Measurements from ENCODE around the gene ALDH1B1.
A peak's percentile ranks its signal among the peaks of the same experiment; 100 is the strongest.

Gene ALDH1B1

DNA sequence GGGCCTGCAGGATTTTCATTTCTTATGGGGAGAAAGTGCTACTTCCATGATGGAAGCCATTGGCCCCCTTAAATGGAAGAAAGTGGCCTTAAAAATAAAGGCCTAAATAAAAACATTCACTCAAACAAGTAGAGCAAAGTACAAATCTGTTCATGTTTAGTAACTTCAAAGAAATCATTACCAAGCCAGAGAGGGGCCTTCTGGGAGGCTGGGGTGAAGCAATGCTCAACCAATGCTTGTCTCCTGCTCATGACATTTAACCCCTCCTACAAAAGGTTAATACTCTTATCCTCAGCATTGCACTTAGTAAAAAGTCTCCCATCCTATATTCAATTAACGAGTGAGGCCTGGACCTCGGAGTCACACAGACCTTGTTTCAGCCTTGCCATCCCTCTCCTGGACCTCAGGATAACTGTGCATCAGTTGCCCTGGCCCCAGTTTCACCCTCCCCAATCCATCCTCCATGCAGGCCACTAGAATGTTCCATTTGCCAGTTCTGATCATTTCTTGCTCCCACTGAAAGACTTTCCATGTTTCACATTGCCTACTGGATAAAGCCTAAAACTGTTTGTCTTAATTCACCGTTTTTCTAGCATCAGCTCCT lies 36.9 kb upstream of the ALDH1B1 start:
- TF ChIP-seq, protein P1, sequence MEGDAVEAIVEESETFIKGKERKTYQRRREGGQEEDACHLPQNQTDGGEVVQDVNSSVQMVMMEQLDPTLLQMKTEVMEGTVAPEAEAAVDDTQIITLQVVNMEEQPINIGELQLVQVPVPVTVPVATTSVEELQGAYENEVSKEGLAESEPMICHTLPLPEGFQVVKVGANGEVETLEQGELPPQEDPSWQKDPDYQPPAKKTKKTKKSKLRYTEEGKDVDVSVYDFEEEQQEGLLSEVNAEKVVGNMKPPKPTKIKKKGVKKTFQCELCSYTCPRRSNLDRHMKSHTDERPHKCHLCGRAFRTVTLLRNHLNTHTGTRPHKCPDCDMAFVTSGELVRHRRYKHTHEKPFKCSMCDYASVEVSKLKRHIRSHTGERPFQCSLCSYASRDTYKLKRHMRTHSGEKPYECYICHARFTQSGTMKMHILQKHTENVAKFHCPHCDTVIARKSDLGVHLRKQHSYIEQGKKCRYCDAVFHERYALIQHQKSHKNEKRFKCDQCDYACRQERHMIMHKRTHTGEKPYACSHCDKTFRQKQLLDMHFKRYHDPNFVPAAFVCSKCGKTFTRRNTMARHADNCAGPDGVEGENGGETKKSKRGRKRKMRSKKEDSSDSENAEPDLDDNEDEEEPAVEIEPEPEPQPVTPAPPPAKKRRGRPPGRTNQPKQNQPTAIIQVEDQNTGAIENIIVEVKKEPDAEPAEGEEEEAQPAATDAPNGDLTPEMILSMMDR (IDR thresholded peaks at IDR 0.05; ENCODE audit: control insufficient read depth, insufficient read depth, low read depth, low read length, missing control alignments) = no peak
- H3K4me3 ChIP-seq (ENCODE audit: control insufficient read depth, low read depth, low read length) = no peak overlapping the region
- DNase-seq (ENCODE audit: low read depth) = no peak

DNA sequence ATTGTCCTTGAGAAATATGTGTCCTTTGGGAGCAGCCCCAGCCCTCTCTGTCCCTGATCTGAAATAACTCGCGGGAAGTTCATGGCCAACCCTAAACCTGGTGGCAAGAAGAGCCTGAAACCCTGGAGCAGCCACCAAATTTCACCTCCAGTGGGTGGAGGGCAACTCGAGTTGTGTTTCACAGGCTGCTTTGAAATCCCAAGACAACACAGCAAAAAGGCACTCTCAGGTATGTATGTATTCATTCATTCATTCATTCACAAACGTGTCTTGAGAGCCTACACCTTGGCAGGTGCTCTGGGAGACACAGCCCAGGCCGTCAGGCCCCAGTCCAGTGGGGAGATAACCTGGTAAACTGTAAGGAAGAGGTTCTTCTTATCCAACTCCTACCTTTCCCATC lies 35.7 kb upstream of the ALDH1B1 start:
- TF ChIP-seq, protein P1 (IDR thresholded peaks at IDR 0.05; ENCODE audit: control insufficient read depth, insufficient read depth, low read depth, low read length, missing control alignments) = no peak
- no peak overlapping the region for H3K4me3 ChIP-seq (ENCODE audit: control insufficient read depth, low read depth, low read length)
- DNase-seq (ENCODE audit: low read depth) = no peak

DNA sequence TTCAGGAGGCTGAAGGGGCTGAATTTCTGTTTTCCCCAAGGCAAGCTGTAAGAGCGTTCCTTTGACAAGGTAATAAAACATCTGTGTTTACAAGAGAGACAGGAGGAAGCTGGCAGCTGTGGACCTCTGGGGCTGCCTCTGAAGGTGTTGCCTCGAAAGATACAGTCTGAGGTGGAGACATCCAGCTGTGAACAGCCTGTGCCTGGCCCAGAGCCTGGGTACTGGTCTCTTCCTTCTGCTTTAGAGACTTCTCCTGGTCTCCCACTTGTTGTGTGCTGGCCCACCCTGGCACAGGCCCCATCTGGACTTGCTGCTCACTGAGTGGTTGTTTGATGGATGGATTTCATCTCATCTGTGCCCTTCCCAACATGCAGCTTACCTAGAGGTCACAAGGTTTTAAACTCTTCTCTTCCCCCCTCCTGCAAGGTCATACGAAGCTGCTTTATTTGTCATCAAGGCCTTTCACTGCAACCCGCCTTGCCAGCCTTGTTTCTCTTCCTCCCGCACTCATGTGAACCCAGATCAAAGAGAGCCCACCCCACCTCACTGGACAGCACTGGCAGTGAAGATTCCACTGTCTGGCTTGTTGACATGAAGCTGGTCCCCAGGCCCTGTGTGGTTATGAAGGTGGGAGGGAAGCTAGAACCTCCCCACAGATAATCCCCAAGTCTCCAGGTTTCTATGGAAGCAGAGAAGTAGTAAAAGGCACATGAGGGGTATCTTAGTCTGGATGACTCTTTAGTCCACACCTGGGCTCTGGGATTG lies 35.0 kb upstream of the ALDH1B1 start:
- DNase-seq (ENCODE audit: low read depth) = no peak
- no peak overlapping the region for H3K4me3 ChIP-seq (ENCODE audit: control insufficient read depth, low read depth, low read length)
- TF ChIP-seq, protein P1 (IDR thresholded peaks at IDR 0.05; ENCODE audit: control insufficient read depth, insufficient read depth, low read depth, low read length, missing control alignments) = no peak

DNA sequence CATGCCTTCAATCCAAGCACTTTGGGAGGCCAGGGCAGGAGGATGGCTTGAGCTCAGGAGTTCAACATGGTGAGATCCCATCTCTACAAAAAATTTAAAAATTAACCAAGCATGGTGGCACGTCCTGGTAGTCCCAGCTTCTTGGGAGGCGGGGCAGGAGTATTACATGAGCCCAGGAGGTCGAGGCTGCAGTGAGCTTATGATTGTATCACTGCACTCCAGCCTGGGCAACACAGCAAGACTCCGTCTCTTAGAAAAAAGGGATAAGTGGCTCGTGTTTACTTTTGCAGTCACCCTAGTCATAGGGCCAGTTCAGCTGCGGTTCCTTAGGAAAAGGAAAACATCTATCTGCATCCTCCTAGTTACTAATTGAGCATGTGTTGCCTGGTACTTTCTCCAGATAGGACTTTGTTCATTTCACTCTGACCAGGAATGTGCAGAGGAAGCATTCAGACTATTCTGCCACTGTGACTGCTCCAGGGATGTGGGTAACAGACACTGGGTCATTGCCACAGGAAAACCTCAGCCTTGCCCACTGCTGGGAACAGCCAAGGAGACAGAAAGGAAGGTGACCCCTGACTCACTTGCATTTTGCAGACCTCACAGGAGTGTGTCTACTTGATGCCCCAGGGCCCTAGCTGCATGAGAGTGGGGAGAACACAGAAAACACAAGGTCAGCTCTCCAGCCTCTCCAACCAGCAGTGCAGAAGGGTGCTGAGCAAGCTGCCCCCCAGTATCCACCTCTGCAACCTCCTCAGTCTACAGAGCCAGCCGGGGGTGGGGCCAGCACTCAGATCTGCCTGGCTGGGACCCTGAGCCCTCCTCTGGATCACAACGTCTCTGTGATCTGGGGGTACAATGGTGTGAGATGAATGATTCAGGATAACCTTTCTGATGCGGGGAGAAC lies 33.9 kb upstream of the ALDH1B1 start:
- H3K4me3 ChIP-seq (ENCODE audit: control insufficient read depth, low read depth, low read length) = no peak overlapping the region
- TF ChIP-seq, protein P1 (IDR thresholded peaks at IDR 0.05; ENCODE audit: control insufficient read depth, insufficient read depth, low read depth, low read length, missing control alignments) = no peak
- no peak for DNase-seq (ENCODE audit: low read depth)

DNA sequence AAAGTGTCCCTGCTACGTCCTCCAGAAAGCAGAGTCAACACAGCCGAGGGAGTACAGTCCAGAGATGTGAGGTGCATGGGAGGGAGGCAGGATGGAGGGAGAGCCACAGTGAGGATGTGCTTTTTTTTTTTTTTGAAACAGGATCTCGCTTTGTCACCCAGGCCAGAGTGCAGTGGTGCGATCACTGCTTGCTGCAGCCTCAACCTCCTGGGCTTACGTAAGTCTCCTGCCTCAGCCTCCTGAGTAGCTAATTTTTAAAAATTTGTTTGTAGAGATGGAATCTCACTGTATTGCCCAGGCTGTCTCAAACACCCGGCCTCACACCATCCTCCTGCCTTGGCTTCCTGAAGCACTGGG lies 33.2 kb upstream of the ALDH1B1 start:
- DNase-seq (ENCODE audit: low read depth) = no peak
- no peak overlapping the region for H3K4me3 ChIP-seq (ENCODE audit: control insufficient read depth, low read depth, low read length)
- TF ChIP-seq, protein P1 (IDR thresholded peaks at IDR 0.05; ENCODE audit: control insufficient read depth, insufficient read depth, low read depth, low read length, missing control alignments) = no peak

DNA sequence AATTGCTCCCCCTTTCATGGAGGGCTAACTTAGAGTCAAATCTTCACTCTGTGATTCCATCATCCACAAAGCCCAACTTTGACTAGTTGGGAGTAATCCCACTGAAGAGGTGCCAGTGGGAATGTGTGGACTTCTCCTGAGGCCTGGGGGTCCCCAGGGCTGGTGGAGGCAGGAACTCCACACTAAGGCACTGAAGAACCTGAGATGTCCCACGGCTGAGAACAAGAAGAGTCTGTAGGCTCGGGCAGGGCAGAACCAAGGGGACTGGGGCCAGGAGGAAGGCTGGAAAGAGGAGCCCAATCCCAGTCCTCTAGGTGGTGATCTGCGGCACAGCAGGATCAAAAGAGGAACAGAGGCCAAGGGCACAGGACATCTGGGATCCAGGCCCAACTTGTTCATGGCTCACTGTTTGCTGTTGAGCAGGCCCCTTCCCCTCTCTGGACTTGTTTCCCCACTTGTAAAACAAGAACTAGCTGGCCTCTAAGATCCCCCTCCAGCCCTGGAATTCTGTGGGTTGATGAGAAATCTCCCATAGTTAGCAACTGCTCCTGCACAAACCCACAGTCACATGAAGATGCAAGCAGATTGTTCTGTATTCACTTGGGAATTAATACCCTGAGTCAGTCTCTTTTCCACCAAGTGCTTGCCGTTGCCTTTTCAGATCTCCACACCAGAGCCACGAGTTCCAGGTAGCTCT lies 32.7 kb upstream of the ALDH1B1 start:
- TF ChIP-seq, protein P1 (IDR thresholded peaks at IDR 0.05; ENCODE audit: control insufficient read depth, insufficient read depth, low read depth, low read length, missing control alignments) = no peak
- DNase-seq (ENCODE audit: low read depth) = peak; percentile 16
- no peak overlapping the region for H3K4me3 ChIP-seq (ENCODE audit: control insufficient read depth, low read depth, low read length)

Measured in AG09309 (cell line).